Stimulated activated memory B cell treated with anti-CD40 and anti-IgM and Interleukin-4, amounts not matched to agents 10 μg/mL and 1 μg/mL and 100 μg/mL, for 72 hours (primary cell): ENCODE measurements around the gene CACNA1C.
A peak's percentile ranks its signal among the peaks of the same experiment; 100 is the strongest.

Source experiments
- ATAC-seq: fragments of 150-1000 bp; cut with Tn5 transposase; 2 replicates; pipeline ENCODE4 v1.10.0; 2021
- H3K27ac Mint-ChIP-seq: one replicate; pipeline ENCODE4 v1.8.0; 2022; ENCODE audit warnings: mild to moderate bottlenecking, mixed read lengths
- H3K27me3 Mint-ChIP-seq: one replicate; pipeline ENCODE4 v1.8.0; 2022; ENCODE audit warnings: mixed read lengths
- H3K36me3 Mint-ChIP-seq: one replicate; pipeline ENCODE4 v1.8.0; 2022; ENCODE audit warnings: mixed read lengths
- H3K4me1 Mint-ChIP-seq: one replicate; pipeline ENCODE4 v1.8.0; 2022; ENCODE audit warnings: mixed read lengths
- H3K4me3 Mint-ChIP-seq: one replicate; pipeline ENCODE4 v1.8.0; 2022; ENCODE audit warnings: mild to moderate bottlenecking, moderate library complexity, mixed read lengths
- H3K9me3 Mint-ChIP-seq: one replicate; pipeline ENCODE4 v1.8.0; 2022; ENCODE audit warnings: mixed read lengths

CACNA1C gene

GRCh38 chr12:2376908-2377657, 324.3 kb downstream of the CACNA1C start:
- Mint-ChIP-seq H3K4me1 (peaks cover 7% of the 10 kb centered on the region), H3K9me3 (peaks cover 3% of the 10 kb centered on the region), H3K27ac (no peak overlapping the region), H3K36me3 (no peaks in the 10 kb centered on the region), H3K27me3 (peaks cover 25% of the 10 kb centered on the region), H3K4me3 (no peak overlapping the region)
- ATAC-seq, result no peak

GRCh38 chr12:2378835-2379330, 326.1 kb downstream of the CACNA1C start:
- peak; percentile 32 for ATAC-seq
- H3K36me3 Mint-ChIP-seq, result no peaks in the 10 kb centered on the region
- peaks cover 3% of the 10 kb centered on the region for H3K9me3 Mint-ChIP-seq
- peaks cover 15% of the 10 kb centered on the region for H3K27me3 Mint-ChIP-seq
- H3K4me3 Mint-ChIP-seq, result peak overlapping the region; percentile 13
- H3K4me1 Mint-ChIP-seq, result peaks cover 7% of the 10 kb centered on the region
- H3K27ac Mint-ChIP-seq, result peak overlapping the region; percentile 43

GRCh38 chr12:2380946-2381345, 328.2 kb downstream of the CACNA1C start:
- no peaks in the 10 kb centered on the region for H3K36me3 Mint-ChIP-seq
- peak; percentile 10 for ATAC-seq
- peaks cover 3% of the 10 kb centered on the region for H3K9me3 Mint-ChIP-seq
- no peak overlapping the region for H3K4me3 Mint-ChIP-seq
- peaks cover 7% of the 10 kb centered on the region for H3K4me1 Mint-ChIP-seq
- peaks cover 24% of the 10 kb centered on the region for H3K27me3 Mint-ChIP-seq
- H3K27ac Mint-ChIP-seq, result no peak overlapping the region

GRCh38 chr12:2382370-2383155, 329.8 kb downstream of the CACNA1C start:
- no peaks in the 10 kb centered on the region for H3K36me3 Mint-ChIP-seq
- no peak for ATAC-seq
- peaks cover 7% of the 10 kb centered on the region for H3K4me1 Mint-ChIP-seq
- H3K4me3 Mint-ChIP-seq, result no peak overlapping the region
- peaks cover 3% of the 10 kb centered on the region for H3K9me3 Mint-ChIP-seq
- no peak overlapping the region for H3K27ac Mint-ChIP-seq
- H3K27me3 Mint-ChIP-seq, result peaks cover 24% of the 10 kb centered on the region

- no peak overlapping the region for H3K27ac Mint-ChIP-seq
- H3K9me3 Mint-ChIP-seq, result peaks cover 3% of the 10 kb centered on the region
- peaks cover 6% of the 10 kb centered on the region for H3K4me1 Mint-ChIP-seq
- H3K27me3 Mint-ChIP-seq, result peaks cover 22% of the 10 kb centered on the region
- H3K36me3 Mint-ChIP-seq, result no peaks in the 10 kb centered on the region
- H3K4me3 Mint-ChIP-seq, result no peak overlapping the region
- no peak for ATAC-seq
Observed at GRCh38 chr12:2383325-2384028, 330.7 kb downstream of the CACNA1C start.

GRCh38 chr12:2384029-2384386, 331.2 kb downstream of the CACNA1C start:
- Mint-ChIP-seq H3K9me3 (no peaks in the 10 kb centered on the region), H3K4me3 (no peak overlapping the region), H3K27ac (no peak overlapping the region), H3K27me3 (peaks cover 17% of the 10 kb centered on the region), H3K36me3 (no peaks in the 10 kb centered on the region), H3K4me1 (peaks cover under 1% of the 10 kb centered on the region)
- no peak for ATAC-seq

- no peak for ATAC-seq
Observed at GRCh38 chr12:2384533-2385351, 332.0 kb downstream of the CACNA1C start.

GRCh38 chr12:2385529-2385928, 332.7 kb downstream of the CACNA1C start:
- Mint-ChIP-seq H3K27ac (no peak overlapping the region), H3K4me1 (no peaks in the 10 kb centered on the region), H3K27me3 (peaks cover 21% of the 10 kb centered on the region), H3K4me3 (no peak overlapping the region), H3K9me3 (no peaks in the 10 kb centered on the region), H3K36me3 (no peaks in the 10 kb centered on the region)
- ATAC-seq, result no peak

More at GRCh38 chr12:2384533-2385351, 332.0 kb downstream of the CACNA1C start:
- no peak overlapping the region for H3K4me3 Mint-ChIP-seq
- no peak overlapping the region for H3K27ac Mint-ChIP-seq
- no peaks in the 10 kb centered on the region for H3K4me1 Mint-ChIP-seq
- no peaks in the 10 kb centered on the region for H3K36me3 Mint-ChIP-seq
- peaks cover 15% of the 10 kb centered on the region for H3K27me3 Mint-ChIP-seq
- H3K9me3 Mint-ChIP-seq, result no peaks in the 10 kb centered on the region

- Mint-ChIP-seq H3K4me1 (no peaks in the 10 kb centered on the region), H3K4me3 (no peak overlapping the region), H3K27me3 (peaks cover 30% of the 10 kb centered on the region), H3K27ac (no peak overlapping the region), H3K36me3 (no peaks in the 10 kb centered on the region), H3K9me3 (no peaks in the 10 kb centered on the region)
- no peak for ATAC-seq
Observed at GRCh38 chr12:2386566-2386965, 333.8 kb downstream of the CACNA1C start.

- H3K27me3 Mint-ChIP-seq, result peaks cover 30% of the 10 kb centered on the region
- H3K4me3 Mint-ChIP-seq, result no peak overlapping the region
- H3K36me3 Mint-ChIP-seq, result no peaks in the 10 kb centered on the region
- H3K27ac Mint-ChIP-seq, result no peak overlapping the region
- no peaks in the 10 kb centered on the region for H3K4me1 Mint-ChIP-seq
- H3K9me3 Mint-ChIP-seq, result no peaks in the 10 kb centered on the region
- ATAC-seq, result peak; percentile 14
Observed at GRCh38 chr12:2387103-2387834, 334.5 kb downstream of the CACNA1C start.

- no peak overlapping the region for H3K4me3 Mint-ChIP-seq
- H3K4me1 Mint-ChIP-seq, result no peaks in the 10 kb centered on the region
- H3K36me3 Mint-ChIP-seq, result no peaks in the 10 kb centered on the region
- H3K27me3 Mint-ChIP-seq, result peaks cover 30% of the 10 kb centered on the region
- H3K27ac Mint-ChIP-seq, result no peak overlapping the region
- ATAC-seq, result no peak
- no peaks in the 10 kb centered on the region for H3K9me3 Mint-ChIP-seq
Observed at GRCh38 chr12:2389079-2389790, 336.4 kb downstream of the CACNA1C start.

GRCh38 chr12:2390133-2390532, 337.3 kb downstream of the CACNA1C start:
- H3K4me1 Mint-ChIP-seq, result no peaks in the 10 kb centered on the region
- peaks cover 21% of the 10 kb centered on the region for H3K27me3 Mint-ChIP-seq
- no peak for ATAC-seq
- H3K27ac Mint-ChIP-seq, result no peak overlapping the region
- no peaks in the 10 kb centered on the region for H3K36me3 Mint-ChIP-seq
- H3K4me3 Mint-ChIP-seq, result no peak overlapping the region
- no peaks in the 10 kb centered on the region for H3K9me3 Mint-ChIP-seq

- no peaks in the 10 kb centered on the region for H3K36me3 Mint-ChIP-seq
- H3K9me3 Mint-ChIP-seq, result no peaks in the 10 kb centered on the region
- H3K4me3 Mint-ChIP-seq, result no peak overlapping the region
- H3K27me3 Mint-ChIP-seq, result peaks cover 15% of the 10 kb centered on the region
- H3K27ac Mint-ChIP-seq, result no peak overlapping the region
- H3K4me1 Mint-ChIP-seq, result no peaks in the 10 kb centered on the region
- no peak for ATAC-seq
Observed at GRCh38 chr12:2390850-2391390, 338.1 kb downstream of the CACNA1C start.
